ENCODE data around the gene LAPTM5.

LAPTM5 gene

GRCh38 chr1:30755746-30756145 is 1.8 kb downstream of the LAPTM5 start:
- DNase-seq (ENCODE audit: low read depth): no peak

GRCh38 chr1:30755334-30755733 is 2.2 kb downstream of the LAPTM5 start:
- no peak for DNase-seq (ENCODE audit: low read depth)

DNA sequence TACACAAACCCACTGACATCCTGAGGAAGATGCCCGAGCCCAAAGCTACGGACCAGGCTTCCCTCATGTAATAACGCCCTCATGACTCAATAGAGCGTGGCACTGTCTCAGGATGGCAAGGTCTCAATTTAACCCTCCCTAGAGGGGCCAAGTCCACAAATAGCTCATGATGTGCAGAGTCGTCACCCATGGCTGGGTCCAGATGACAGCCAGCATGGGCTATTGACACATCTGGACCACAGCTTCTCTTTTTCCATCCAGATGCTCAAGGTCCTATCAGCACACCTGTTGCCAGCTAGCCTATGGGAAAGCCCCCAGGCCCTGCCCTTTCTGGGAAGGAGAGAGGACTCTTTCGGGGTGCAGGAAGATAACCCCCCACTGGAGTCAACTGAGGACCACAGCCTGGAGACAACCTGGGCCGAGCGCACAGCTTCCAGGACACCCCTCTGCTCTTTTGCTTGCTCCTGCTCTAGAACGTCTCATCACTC is 2.8 kb downstream of the LAPTM5 start:
- DNase-seq (ENCODE audit: low read depth): no peak

DNA sequence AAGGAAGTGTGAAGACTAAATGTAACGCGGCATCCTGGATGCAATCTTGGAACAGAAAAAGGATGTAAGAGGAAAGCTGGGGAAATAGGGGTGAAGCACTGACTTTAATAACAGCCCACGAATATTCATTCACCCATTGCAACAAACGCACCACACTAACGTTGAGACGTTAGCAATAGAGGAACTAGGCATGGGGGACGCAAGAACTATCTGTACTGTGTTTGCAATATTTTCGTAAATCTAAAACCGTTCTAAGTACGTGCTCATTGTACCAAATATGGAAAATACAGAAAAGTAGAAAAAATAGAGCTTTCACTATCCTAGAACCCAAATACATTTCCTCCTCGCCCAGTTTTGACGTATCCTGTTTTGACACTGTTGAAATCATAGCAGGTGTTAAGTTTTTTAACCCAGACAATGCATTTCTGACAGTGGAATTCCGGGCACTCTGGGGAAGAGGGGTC is 3.9 kb downstream of the LAPTM5 start:
- DNase-seq (ENCODE audit: low read depth): no peak

- DNase-seq (ENCODE audit: low read depth): no peak
Observed at GRCh38 chr1:30753118-30753517, 4.5 kb downstream of the LAPTM5 start.

DNA sequence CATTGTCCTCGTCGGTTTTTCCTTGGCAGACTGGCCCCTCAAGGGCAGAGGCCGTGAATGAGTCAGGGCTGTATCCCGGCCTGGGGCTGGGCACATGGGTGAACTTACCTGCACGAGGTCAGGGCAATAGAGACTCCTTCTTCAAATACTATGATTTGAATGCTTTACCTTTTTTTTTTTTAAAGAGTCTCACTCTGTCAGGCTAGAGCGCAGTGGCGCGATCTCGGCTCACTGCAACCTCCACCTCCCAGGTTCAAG is 5.0 kb downstream of the LAPTM5 start:
- DNase-seq (ENCODE audit: low read depth): no peak

- DNase-seq (ENCODE audit: low read depth): no peak
Observed at GRCh38 chr1:30751830-30752650, 5.5 kb downstream of the LAPTM5 start.

GRCh38 chr1:30750731-30751291 is 6.8 kb downstream of the LAPTM5 start:
- DNase-seq (ENCODE audit: low read depth): no peak

DNA sequence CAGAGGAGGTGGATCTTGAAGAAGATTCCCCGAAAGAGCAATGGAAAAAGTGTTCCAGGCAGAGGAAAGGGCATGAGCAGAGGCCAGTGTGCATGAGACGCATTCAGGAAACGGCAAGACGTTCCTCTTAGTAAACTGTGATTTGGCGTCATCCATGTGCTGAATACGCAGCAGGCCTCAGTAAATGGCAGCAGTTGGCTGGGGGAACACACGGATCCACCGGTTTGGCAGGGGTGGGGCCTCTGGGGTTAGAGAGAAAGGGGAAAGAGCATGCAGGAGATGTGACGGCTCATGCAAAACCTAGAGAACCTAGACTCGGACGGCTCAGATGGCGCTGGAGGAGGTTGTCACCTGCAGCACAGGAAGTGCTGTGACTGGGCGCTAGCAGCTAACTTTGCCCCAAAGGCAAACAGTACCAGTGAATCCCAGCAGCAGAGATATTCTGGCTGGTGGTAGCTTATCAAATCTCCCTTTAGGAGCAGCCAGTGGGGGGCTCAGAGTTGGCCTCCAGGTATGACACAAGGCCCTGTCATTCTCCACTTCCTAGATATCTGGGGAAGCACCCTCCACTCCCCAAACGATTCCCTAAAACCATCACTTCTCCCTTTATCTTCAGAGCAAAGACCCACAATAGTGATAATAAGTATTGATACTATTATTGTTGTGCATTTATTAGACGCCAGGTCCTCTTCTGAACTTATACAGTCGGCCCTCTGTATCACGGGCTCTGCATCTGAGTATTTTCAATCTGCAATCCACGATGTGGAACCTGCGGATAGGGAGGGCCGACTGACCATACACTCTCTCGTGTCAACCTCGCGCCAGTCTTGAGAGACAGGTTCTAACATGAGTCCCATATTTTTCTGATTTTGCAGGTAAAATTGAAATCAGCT is 7.6 kb downstream of the LAPTM5 start:
- DNase-seq (ENCODE audit: low read depth): no peak

DNA sequence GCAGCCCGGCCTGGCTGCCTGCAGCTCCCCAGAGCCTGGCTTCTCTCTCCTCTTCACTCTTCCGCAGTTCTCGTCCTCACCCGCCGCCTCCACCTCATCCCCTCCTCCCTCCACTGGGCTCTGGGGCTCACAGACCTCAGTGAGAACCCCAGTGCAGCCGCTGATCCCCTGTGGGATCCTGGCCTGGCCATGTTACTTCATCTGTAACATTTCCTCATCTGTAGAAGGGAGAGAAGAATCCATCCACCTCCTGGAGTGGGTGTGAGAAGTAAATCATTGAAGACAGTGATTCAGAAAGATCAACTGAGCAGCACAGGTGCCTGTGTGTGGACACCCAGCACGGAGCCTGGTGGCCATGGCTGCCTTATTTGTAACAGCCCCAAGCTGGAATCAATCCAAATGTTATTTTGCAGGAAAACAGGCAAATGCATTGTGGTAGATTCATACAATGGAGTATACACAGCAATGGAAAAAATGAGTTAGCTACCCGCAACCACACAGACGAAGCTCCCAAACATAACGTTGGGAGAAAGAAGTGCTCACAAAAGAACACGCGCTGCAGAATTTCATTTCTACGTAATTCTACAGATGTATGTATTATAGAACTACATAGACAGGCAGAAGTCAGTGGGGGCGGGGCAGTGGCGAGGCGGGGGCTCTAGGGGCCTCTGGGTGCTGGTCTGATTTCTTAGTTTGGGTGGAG is 8.7 kb downstream of the LAPTM5 start:
- no peak for DNase-seq (ENCODE audit: low read depth)

- DNase-seq (ENCODE audit: low read depth): no peak
Observed at GRCh38 chr1:30748098-30748698, 9.4 kb downstream of the LAPTM5 start.

GRCh38 chr1:30747033-30748008 is 10.3 kb downstream of the LAPTM5 start:
- no peak for DNase-seq (ENCODE audit: low read depth)

DNA sequence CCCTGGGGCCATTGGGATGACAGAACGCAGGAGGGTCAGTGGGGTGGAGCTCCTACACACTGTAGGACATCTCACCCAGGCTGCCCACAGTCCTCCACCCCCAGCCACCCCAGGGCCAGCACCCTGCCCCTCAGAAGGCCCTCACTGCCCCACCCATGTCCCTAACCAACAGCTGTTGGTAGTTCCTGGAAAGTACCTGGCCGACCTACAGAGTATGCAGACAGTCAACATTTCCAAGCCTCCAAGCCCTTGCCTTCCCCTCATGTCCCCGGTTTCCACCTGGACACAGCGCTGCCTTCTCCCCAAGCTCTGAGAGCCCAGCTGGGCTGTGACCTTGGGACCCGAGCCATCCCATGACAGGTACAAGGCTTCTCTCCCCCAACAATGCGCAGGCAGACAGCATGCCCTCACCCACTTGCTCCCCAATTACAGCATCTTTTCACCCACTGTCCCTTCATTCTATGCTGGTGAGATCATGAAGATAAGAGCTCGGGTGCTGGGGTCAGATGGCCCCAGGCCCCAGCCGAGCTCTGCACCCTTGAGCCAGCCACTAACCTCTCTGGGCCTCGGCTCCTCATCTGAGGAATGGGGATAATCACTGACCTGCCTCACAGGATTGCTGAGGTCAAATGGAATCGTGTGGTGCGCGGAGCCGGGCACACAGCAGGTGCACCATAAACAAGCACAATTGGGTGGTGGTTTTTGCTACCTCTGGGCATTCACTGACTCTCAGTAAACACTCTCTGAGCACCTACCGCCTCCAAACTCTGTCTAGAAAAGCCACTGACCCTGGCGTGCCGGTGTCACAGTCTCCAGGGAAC is 11.2 kb downstream of the LAPTM5 start:
- no peak for DNase-seq (ENCODE audit: low read depth)

GRCh38 chr1:30745834-30746208 is 11.8 kb downstream of the LAPTM5 start:
- no peak for DNase-seq (ENCODE audit: low read depth)

DNA sequence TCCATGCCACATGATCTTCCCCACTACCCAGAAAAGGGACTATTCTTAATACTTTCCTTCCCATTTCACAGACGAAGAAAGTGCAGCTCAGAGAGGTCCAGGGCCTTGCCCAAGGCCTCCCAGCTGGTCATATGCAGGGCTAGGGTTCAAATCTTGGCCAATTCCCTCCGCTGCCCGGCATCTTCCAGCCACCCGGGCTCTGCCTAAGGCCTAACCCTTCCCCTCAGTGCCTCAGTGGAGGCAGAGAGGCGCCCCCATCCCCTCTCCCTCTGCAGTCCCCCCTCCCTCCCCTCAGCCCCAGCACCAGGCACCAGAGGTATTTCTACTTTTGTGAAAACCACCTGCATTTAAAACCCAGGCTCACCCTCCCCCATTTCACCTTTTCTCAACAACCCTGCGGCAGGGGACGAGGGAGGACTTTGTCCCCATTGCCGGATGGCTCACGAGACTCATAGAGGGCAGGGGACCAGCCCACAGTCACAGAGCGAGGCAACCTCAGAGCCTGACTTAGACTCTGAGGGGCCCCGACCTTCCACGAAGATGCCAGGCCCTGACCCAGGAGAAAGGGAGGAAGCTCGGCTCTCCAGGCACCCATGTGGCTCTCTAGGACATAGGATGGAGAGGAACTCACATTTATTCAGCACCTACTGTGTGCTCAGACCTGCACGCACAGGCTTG is 12.3 kb downstream of the LAPTM5 start:
- no peak for DNase-seq (ENCODE audit: low read depth)

GRCh38 chr1:30744060-30744756 is 13.4 kb downstream of the LAPTM5 start:
- DNase-seq (ENCODE audit: low read depth): no peak

DNA sequence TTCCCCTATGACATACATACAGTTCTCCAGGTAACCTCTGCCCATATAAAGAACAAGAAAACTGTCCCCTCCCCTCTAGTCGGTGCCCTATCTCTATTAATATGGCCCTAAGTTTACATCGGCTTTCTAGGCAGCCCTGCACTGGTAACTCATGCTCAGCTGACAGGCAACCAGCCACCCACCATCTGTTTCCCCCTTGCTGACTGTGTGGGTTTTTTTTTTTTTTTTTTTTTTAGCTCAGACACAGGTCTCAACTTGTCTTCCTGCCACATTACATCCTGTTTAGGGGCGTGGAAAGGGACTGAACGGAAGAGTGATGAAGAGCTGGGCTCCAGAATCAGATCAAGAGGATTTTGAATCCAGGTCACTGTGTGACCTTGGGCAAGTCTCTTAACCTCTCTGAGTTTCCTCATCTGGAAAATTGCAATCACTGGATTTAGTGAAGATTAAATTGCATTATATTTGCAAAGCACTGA is 14.0 kb downstream of the LAPTM5 start:
- DNase-seq (ENCODE audit: low read depth): no peak

DNA sequence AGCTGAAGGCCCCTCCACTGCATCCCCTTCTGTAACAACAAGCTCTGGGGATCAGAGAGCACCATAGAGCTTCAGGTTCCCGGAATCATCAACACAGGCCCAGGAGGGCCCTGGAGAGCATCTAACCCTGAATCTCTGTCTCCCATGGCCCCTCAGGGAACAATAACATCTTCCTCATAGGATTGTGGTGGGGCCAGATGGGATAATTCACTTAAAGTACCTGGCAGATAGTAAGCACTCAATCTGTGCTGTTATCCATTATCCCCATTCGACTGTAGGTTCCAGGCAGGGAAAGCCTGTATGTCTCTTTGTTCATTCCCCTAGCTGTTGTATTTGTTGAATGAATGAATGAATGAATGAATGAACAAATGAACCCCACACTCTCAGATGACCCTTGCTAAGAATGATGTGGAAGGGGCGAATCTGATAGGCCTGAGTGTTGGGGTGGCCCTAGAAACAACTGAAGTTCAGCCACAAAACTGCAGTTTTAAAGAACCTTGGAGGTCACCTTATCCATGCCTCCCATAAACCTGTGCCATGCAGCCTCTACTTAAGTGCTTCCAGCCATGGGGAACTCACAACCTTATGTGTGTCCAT is 14.5 kb downstream of the LAPTM5 start:
- no peak for DNase-seq (ENCODE audit: low read depth)
